Keratinocyte (primary cell): ENCODE measurements around the gene FANCG.

Experiments used
- CTCF ChIP-seq, 3 experiments: IDR thresholded peaks in 1 of 3; conservative IDR thresholded peaks in 1 of 3; optimal IDR thresholded peaks in 1 of 3; 2 replicates in 2 of 3; 3 replicates in 1 of 3; pipeline versions ENCODE3 to v1.5.1; 2011; ENCODE audit warnings: low read length in 3 of 3, mild to moderate bottlenecking in 3 of 3, moderate library complexity in 2 of 3, control low read depth in 1 of 3, inconsistent platforms in 1 of 3; ENCODE audit not compliant: insufficient read depth in 2 of 3; ENCODE audit errors: extremely low read depth in 1 of 3
- EZH2 ChIP-seq: IDR thresholded peaks from one replicate; pipeline ENCODE4 v1.6.1; 2012; ENCODE audit warnings: inconsistent platforms, mild to moderate bottlenecking, low read length, moderate library complexity

- TF ChIP-seq EZH2 (no peak), CTCF (optimal IDR thresholded peaks at IDR 0.05 in 1 of 3, IDR thresholded peaks at IDR 0.05 in 1 of 3, conservative IDR thresholded peaks at IDR 0.05 in 1 of 3; ENCODE audit: extremely low read depth in 1 of 3, insufficient read depth in 2 of 3, low read length in 3 of 3) (no peak)
Observed at GRCh38 chr9:35103660-35104191, 24.0 kb upstream of the FANCG start.
